K562 treated with DMSO at 1 percent for 12 hours (cell line): Measurements from ENCODE around the gene PTPRZ1. TPM values are rescaled to one million over a fixed set of nuclear protein-coding genes. Genes with fewer than 3 reads are reported as not detected.

Experiments used
- total RNA-seq: library from RNA; unstranded; fragments of 300-600 nt; gene quantifications from 2 replicates; pipeline ENCODE4 v1.2.3, GENCODE V29; 2022; ENCODE audit not compliant: insufficient read depth

Gene PTPRZ1
- total RNA-seq = not detected in 2 replicates

GRCh38 chr7:121872831-121873288 is at the start of gene PTPRZ1:
Gene PTPRZ1, plus strand, starts transcription at chr7:121873161. Its CDS starts 339 bp downstream, at chr7:121873500.

